ENCODE data around the gene FCGBP. TPM values are rescaled to one million over a fixed set of nuclear protein-coding genes. Genes with fewer than 3 reads are reported as not detected.

FCGBP gene
- 0.14 and 0.65 TPM in 2 replicates for total RNA-seq

DNA sequence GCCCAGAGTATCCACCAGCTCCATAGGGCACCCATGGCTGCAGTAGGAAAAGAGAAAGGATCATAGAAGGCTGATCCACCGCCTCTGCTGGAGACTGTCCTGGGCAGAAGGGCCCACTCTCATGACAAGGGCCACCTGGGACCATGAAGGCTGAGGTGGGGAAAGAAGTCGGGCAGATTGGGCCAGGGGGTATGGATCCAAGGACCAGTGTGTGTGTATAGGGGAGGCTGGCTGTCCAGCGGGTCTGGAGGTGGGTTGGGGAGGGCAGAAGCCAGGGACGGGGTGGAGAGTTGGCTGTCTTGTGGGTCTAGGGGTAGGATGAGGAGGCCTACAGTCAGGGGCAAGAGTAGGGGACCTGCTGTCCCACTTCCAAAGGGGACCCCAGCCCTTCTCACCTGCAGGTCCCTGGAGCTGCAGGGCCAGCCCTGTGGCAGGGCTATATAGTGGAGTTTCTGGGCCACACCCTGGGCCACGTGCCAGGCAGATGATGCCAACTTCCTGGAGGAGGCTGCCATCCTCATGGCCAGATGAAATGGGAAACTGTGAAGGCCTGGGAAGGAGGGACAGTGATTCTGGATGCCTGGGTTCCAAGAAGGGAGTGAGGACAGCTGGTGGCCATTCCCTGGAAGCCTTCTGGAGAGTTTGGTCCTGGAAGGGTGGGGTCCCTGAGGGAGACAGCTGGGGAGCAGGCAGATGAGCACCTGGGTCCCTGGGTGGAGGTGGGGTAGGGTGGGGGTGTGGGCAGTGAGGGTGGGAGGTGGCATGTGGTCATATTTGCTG, at the start of gene FCGBP:
FCGBP (minus strand) TSS at position 51 of the 780 bp plus-strand sequence.

DNA sequence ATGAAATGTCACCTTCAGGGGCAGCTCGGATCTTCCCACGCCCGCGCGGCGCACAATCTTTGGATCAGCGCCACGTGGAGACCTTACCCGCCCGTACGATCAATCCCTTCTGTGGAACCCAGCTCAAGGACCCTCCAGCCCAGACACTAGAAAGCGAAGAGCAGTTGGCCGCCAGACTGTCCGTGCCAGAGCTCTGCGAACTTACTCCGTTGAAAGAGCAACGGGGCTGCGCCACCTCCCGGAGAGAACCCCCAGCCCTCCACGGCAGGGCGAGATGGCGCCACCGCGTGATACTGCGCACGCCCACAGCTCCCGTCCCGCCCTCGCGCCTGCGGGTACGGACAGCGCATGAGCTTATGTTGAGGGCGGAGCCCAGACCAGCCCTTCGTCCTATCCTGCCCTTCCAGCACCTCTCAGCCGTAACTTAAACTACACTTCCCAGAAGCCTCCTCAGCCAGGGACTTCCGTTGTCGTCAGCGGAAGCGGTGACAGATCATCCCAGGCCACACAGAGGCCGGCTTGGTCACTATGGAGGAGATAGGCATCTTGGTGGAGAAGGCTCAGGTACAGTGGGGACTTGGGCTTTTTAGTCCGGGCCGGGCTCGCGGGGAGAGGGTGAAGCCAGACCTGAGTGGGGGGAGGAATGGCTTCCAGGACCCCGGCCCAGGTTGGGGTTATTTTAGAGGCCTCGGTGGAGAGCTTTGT, 36.4 kb upstream of the FCGBP start, which contains the start of gene PSMC4:
PSMC4 (plus strand) TSS at position 491 of the 705 bp plus-strand sequence; CDS start at position 529, 38 bp downstream.

Other genes with a start within 250 kb of the FCGBP start
- gene LGALS14, start 230.2 kb downstream of the FCGBP start, total RNA-seq = not detected in 2 replicates
- not detected in 2 replicates for gene CLC, start 196.6 kb downstream of the FCGBP start, total RNA-seq
- not detected in 2 replicates for gene LEUTX, start 155.8 kb downstream of the FCGBP start, total RNA-seq
- gene DYRK1B, start 100.5 kb downstream of the FCGBP start, total RNA-seq = 7.7 and 9.3 TPM in 2 replicates
- 157 and 234 TPM in 2 replicates for gene FBL, start 88.3 kb downstream of the FCGBP start, total RNA-seq
- 90.0 and 92.2 TPM in 2 replicates for gene PSMC4, start 36.5 kb upstream of the FCGBP start, total RNA-seq
- gene ZNF546, start 62.4 kb upstream of the FCGBP start, total RNA-seq = 6.0 and 11.2 TPM in 2 replicates
- gene ZNF780B, start 121.6 kb upstream of the FCGBP start, total RNA-seq = 13.7 and 15.4 TPM in 2 replicates
- 13.4 and 15.3 TPM in 2 replicates for gene ZNF780A, start 156.3 kb upstream of the FCGBP start, total RNA-seq

All from smooth muscle cell of bladder (primary cell).